Naive B cell (primary cell): ENCODE measurements around the gene EIF4E2. TPM values are rescaled to one million over a fixed set of nuclear protein-coding genes. Genes with fewer than 3 reads are reported as not detected.
"Not testable (repeated sequence)": the region's sequence is repeated elsewhere in the genome, so short reads cannot be mapped to it uniquely, and the experiment has no call there.

Source experiments
- ATAC-seq, 2 donors: fragments of 150-1000 bp; cut with Tn5 transposase; 2 replicates each; pipeline ENCODE4 v1.10.0; 2021; ENCODE audit warnings: low read depth in 2 of 2, mild to moderate bottlenecking in 2 of 2, moderate library complexity in 2 of 2
- DNase-seq: peaks from one replicate; pipeline ENCODE4 v3.0.0; 2022
- H3K27ac Mint-ChIP-seq, 6 donors: one replicate each; pipeline ENCODE4 v1.8.0; 2020 to 2022; ENCODE audit warnings: mild to moderate bottlenecking in 6 of 6, mixed read lengths in 6 of 6, moderate library complexity in 5 of 6, inconsistent platforms in 2 of 6
- H3K27me3 Mint-ChIP-seq, 3 donors: one replicate each; pipeline ENCODE4 v1.8.0; 2021 to 2022; ENCODE audit warnings: mixed read lengths in 3 of 3, mild to moderate bottlenecking in 1 of 3
- H3K36me3 Mint-ChIP-seq, 2 donors: one replicate each; pipeline ENCODE4 v1.8.0; 2020 to 2022; ENCODE audit warnings: mixed read lengths in 2 of 2, inconsistent platforms in 1 of 2, mild to moderate bottlenecking in 1 of 2
- H3K4me1 Mint-ChIP-seq, 3 donors: one replicate each; pipeline ENCODE4 v1.8.0; 2020 to 2022; ENCODE audit warnings: mixed read lengths in 3 of 3, inconsistent platforms in 1 of 3, mild to moderate bottlenecking in 1 of 3, moderate library complexity in 1 of 3
- H3K4me3 Mint-ChIP-seq, 8 donors: one replicate each; pipeline ENCODE4 v1.8.0; 2020 to 2022; ENCODE audit warnings: mild to moderate bottlenecking in 8 of 8, mixed read lengths in 8 of 8, moderate library complexity in 8 of 8, inconsistent platforms in 2 of 8
- H3K9me3 Mint-ChIP-seq, 7 donors: one replicate each; pipeline ENCODE4 v1.8.0; 2020 to 2022; ENCODE audit warnings: mixed read lengths in 7 of 7, mild to moderate bottlenecking in 5 of 7, inconsistent platforms in 2 of 7, moderate library complexity in 1 of 7
- polyA plus RNA-seq, 6 donors: library from polyadenylated mRNA; unstranded; fragments of 300-500 nt; fragmentation: Illumina TruSeq; gene quantifications; one replicate each; pipeline ENCODE4 v1.2.3, GENCODE V29; 2021; ENCODE audit warnings: low read depth in 6 of 6

EIF4E2 gene
- polyA plus RNA-seq, 6 donors from 2014 or later, result 51.0 to 69.0 (median 63.1) TPM

DNA sequence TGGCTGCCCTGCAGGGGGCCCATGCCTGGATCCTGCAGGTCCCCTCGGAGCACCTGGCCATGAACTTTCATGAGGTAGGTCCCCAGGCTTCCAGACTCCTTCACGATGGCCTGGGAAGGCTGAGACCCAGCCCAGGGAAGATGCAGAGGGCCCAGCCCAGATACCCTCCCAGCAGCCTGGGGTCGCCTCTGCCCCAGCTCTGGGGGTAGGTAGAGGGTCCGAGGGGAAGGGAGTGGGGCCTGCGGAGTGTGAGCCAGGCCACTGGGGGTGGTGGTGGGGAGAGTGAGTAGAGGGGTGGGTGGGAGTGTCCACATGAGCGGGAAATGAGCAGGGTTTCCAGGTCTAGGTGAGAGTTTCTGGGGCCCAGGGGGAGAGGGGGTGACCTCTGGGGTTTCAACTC lies 25.7 kb upstream of the EIF4E2 start:
- Mint-ChIP-seq H3K4me3 (peak overlapping the region in 2 of 8 donors; percentile 52 to 65), H3K9me3 (no peaks in the 10 kb centered on the region), H3K27ac (no peak overlapping the region), H3K4me1 (peaks cover 17 to 23% (median 22%) of the 10 kb centered on the region in 3 donors), H3K27me3 (peaks cover 26 to 75% (median 66%) of the 10 kb centered on the region in 3 donors), H3K36me3 (no peaks in the 10 kb centered on the region)
- ATAC-seq, result no peak
- DNase-seq, result no peak

- no peak for DNase-seq
- ATAC-seq, result no peak
- H3K27me3 Mint-ChIP-seq, result peaks cover 26 to 76% (median 65%) of the 10 kb centered on the region in 3 donors
- H3K27ac Mint-ChIP-seq, result no peak overlapping the region
- no peaks in the 10 kb centered on the region for H3K36me3 Mint-ChIP-seq
- H3K4me1 Mint-ChIP-seq, result peaks cover 17 to 23% (median 22%) of the 10 kb centered on the region in 3 donors
- no peaks in the 10 kb centered on the region for H3K9me3 Mint-ChIP-seq
- peak overlapping the region in 1 of 8 donors; percentile 33 for H3K4me3 Mint-ChIP-seq
Measured at GRCh38 chr2:232525199-232525598, 25.3 kb upstream of the EIF4E2 start.

- H3K4me3 Mint-ChIP-seq, result peak within 1 kb of the TSS in 1 of 8 donors; percentile 33
- H3K27ac Mint-ChIP-seq, result no peak within 1 kb of the TSS
- H3K27me3 Mint-ChIP-seq, result peaks cover 26 to 76% (median 59%) of the 10 kb centered on the region in 3 donors
- H3K4me1 Mint-ChIP-seq, result peaks cover 17 to 23% (median 22%) of the 10 kb centered on the region in 3 donors
- DNase-seq (no peak), ATAC-seq (no peak)
- H3K36me3 Mint-ChIP-seq, result no peaks in the 10 kb centered on the region
- no peaks in the 10 kb centered on the region for H3K9me3 Mint-ChIP-seq
Measured at GRCh38 chr2:232525791-232526371, 24.6 kb upstream of the EIF4E2 start, which contains the start of gene CHRND. TSS of gene CHRND (plus strand) at chr2:232526160. CDS start at chr2:232526216, 56 bp downstream.

GRCh38 chr2:232526372-232526941 lies 24.0 kb upstream of the EIF4E2 start:
- H3K27ac Mint-ChIP-seq, result no peak overlapping the region
- H3K9me3 Mint-ChIP-seq, result no peaks in the 10 kb centered on the region
- H3K4me3 Mint-ChIP-seq, result no peak overlapping the region
- no peak for ATAC-seq
- no peaks in the 10 kb centered on the region for H3K36me3 Mint-ChIP-seq
- peaks cover 16 to 22% (median 19%) of the 10 kb centered on the region in 3 donors for H3K4me1 Mint-ChIP-seq
- H3K27me3 Mint-ChIP-seq, result peaks cover 26 to 70% (median 54%) of the 10 kb centered on the region in 3 donors
- DNase-seq, result no peak

GRCh38 chr2:232527905-232528470 lies 22.5 kb upstream of the EIF4E2 start:
- H3K27me3 Mint-ChIP-seq, result peaks cover 25 to 63% (median 48%) of the 10 kb centered on the region in 3 donors
- ATAC-seq (no peak), DNase-seq (no peak)
- no peak overlapping the region for H3K27ac Mint-ChIP-seq
- no peak overlapping the region for H3K4me3 Mint-ChIP-seq
- peaks cover 11 to 15% (median 14%) of the 10 kb centered on the region in 3 donors for H3K4me1 Mint-ChIP-seq
- no peaks in the 10 kb centered on the region for H3K9me3 Mint-ChIP-seq
- no peaks in the 10 kb centered on the region for H3K36me3 Mint-ChIP-seq

- no peaks in the 10 kb centered on the region for H3K36me3 Mint-ChIP-seq
- peaks cover 24 to 60% (median 43%) of the 10 kb centered on the region in 3 donors for H3K27me3 Mint-ChIP-seq
- H3K9me3 Mint-ChIP-seq, result no peaks in the 10 kb centered on the region
- H3K4me1 Mint-ChIP-seq, result peaks cover 7 to 12% (median 11%) of the 10 kb centered on the region in 3 donors
- peak overlapping the region in 1 of 8 donors; percentile 15 for H3K4me3 Mint-ChIP-seq
- no peak for ATAC-seq
- no peak for DNase-seq
- peak overlapping the region in 2 of 6 donors; percentile 32 to 55 for H3K27ac Mint-ChIP-seq
Measured at GRCh38 chr2:232528746-232529460, 21.6 kb upstream of the EIF4E2 start.

DNA sequence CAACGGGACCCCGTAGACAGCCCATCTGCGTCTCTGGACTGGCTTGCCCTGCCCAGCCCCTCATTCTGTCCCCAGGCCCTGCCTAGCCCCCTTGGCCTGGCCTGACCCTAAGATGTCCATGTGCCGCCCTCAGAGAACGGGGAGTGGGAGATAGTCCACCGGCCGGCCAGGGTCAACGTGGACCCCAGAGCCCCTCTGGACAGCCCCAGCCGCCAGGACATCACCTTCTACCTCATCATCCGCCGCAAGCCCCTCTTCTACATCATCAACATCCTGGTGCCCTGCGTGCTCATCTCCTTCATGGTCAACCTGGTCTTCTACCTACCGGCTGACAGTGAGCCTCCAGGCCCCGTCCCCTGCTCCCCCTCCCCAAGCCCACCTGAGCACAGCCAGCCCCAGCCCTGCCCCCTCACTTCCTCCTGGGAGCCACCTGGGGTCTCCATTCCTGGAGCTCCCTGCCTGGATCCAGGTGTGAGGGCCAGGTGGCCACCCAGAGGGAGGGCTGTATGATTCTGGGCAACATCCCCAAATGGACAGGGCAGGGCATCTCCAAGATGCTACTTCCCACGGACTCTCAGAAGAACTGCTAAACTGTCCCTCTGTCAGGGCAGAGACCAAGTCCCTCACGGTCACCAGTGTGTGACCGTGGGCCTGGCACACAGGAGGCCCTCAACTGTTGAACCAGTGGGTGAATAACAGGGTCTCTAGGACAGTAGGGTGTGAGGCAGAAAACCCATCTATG lies 20.5 kb upstream of the EIF4E2 start:
- peaks cover 19 to 59% (median 35%) of the 10 kb centered on the region in 3 donors for H3K27me3 Mint-ChIP-seq
- no peak overlapping the region for H3K4me3 Mint-ChIP-seq
- peaks cover 0 to 8% (median 5%) of the 10 kb centered on the region in 3 donors for H3K4me1 Mint-ChIP-seq
- ATAC-seq, result no peak
- no peak for DNase-seq
- no peak overlapping the region for H3K27ac Mint-ChIP-seq
- no peaks in the 10 kb centered on the region for H3K9me3 Mint-ChIP-seq
- no peaks in the 10 kb centered on the region for H3K36me3 Mint-ChIP-seq

DNA sequence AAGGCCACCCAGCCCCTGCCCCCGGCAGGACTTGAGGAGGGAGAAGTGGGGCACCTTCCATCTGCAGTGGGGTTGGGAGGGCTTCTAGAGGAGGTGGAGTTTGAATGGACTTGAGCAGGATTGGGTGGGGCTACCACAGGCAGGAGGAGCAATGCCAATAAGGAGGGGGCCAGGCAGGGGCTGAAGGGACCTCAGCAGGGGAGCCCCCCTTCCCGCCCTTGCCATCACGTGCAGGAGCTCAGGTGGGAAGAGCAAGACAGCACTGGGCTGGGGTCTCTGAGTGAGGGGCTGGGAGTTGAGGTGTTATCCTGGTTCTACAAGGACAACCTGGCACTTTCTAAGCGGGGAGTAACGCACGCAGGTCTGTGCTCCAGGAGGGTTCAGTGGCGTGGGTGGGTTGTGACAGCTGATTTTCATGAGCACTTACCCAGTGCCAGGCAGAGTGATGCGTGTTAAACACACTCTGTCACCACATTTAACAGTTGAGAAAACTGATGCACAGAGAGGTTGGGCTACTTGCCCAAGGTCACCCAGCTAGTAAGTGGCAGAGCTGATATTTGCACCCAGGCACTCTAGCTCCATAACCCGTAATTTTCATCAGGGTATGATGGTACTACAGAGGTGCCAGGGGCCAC lies 19.7 kb upstream of the EIF4E2 start:
- no peak for ATAC-seq
- H3K27me3 Mint-ChIP-seq, result peaks cover 19 to 66% (median 35%) of the 10 kb centered on the region in 3 donors

GRCh38 chr2:232532419-232532818 lies 18.1 kb upstream of the EIF4E2 start:
- Mint-ChIP-seq H3K9me3 (peaks cover 0 to 7% (median 4%) of the 10 kb centered on the region in 7 donors), H3K36me3 (no peaks in the 10 kb centered on the region), H3K4me1 (peaks cover 0 to 8% (median 5%) of the 10 kb centered on the region in 3 donors), H3K27ac (no peak overlapping the region), H3K4me3 (no peak overlapping the region), H3K27me3 (peaks cover 14 to 68% (median 30%) of the 10 kb centered on the region in 3 donors)
- no peak for ATAC-seq
- no peak for DNase-seq

More for the DNA sequence above, 19.7 kb upstream of the EIF4E2 start:
- no peak overlapping the region for H3K4me3 Mint-ChIP-seq
- H3K36me3 Mint-ChIP-seq, result no peaks in the 10 kb centered on the region
- no peak for DNase-seq
- no peak overlapping the region for H3K27ac Mint-ChIP-seq
- H3K4me1 Mint-ChIP-seq, result peaks cover 0 to 8% (median 5%) of the 10 kb centered on the region in 3 donors
- no peaks in the 10 kb centered on the region for H3K9me3 Mint-ChIP-seq

DNA sequence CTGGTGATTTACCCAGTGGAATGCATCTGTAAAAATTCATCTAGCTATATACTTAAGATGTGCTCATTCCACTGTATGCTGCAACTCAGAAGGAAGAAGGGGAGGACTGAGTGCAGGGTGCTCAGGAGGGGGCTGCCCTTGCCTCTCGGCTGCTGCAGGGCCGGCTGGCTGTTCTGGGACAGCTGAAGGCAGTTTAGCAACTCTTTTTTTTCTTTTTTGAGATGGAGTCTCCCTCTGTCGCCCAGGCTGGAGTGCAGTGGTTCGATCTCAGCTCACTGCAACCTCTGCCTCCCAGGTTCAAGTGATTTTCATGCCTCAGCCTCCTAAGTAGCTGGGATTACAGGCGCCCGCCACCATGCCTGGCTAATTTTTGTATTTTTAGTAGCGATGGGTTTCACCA lies 17.7 kb upstream of the EIF4E2 start:
- H3K27me3 Mint-ChIP-seq, result peaks cover 12 to 68% (median 26%) of the 10 kb centered on the region in 3 donors
- DNase-seq, H3K9me3 Mint-ChIP-seq, H3K4me3 Mint-ChIP-seq, ATAC-seq, H3K4me1 Mint-ChIP-seq, H3K27ac Mint-ChIP-seq, H3K36me3 Mint-ChIP-seq: not testable (repeated sequence)

GRCh38 chr2:232533944-232534710 lies 16.4 kb upstream of the EIF4E2 start:
- Mint-ChIP-seq H3K4me1 (peaks cover 11 to 17% (median 11%) of the 10 kb centered on the region in 3 donors), H3K4me3 (no peak overlapping the region), H3K27me3 (peaks cover 3 to 62% (median 25%) of the 10 kb centered on the region in 3 donors), H3K27ac (no peak overlapping the region), H3K36me3 (no peaks in the 10 kb centered on the region), H3K9me3 (peaks cover 0 to 7% (median 4%) of the 10 kb centered on the region in 7 donors)
- DNase-seq, result no peak
- no peak for ATAC-seq
